Activated CD4-positive, alpha-beta T cell treated with anti-CD3 and anti-CD28 coated beads, Interleukin-2, amount 10 ng/mL, durations not matched to agents 24 days and 14 days (primary cell): ENCODE measurements around the gene FUT8. TPM values are rescaled to one million over a fixed set of nuclear protein-coding genes. Genes with fewer than 3 reads are reported as not detected.

Experiments used
- DNase-seq: peaks from one replicate; pipeline ENCODE4 v3.0.0; 2022
- H3K27ac Mint-ChIP-seq: one replicate; pipeline ENCODE4 v1.8.0; 2022; ENCODE audit warnings: mild to moderate bottlenecking, mixed read lengths
- H3K27me3 Mint-ChIP-seq: one replicate; pipeline ENCODE4 v1.8.0; 2022; ENCODE audit warnings: mixed read lengths
- H3K36me3 Mint-ChIP-seq: one replicate; pipeline ENCODE4 v1.8.0; 2022; ENCODE audit warnings: low read depth, mild to moderate bottlenecking, mixed read lengths
- H3K4me1 Mint-ChIP-seq: one replicate; pipeline ENCODE4 v1.8.0; 2021; ENCODE audit warnings: mixed read lengths
- H3K4me3 Mint-ChIP-seq: one replicate; pipeline ENCODE4 v1.8.0; 2022; ENCODE audit warnings: mild to moderate bottlenecking, moderate library complexity, mixed read lengths
- H3K9me3 Mint-ChIP-seq: one replicate; pipeline ENCODE4 v1.8.0; 2021; ENCODE audit warnings: mixed read lengths
- intact Hi-C: fragments of 100-400 bp; cut with micrococcal nuclease; formaldehyde crosslinking; loops from one replicate; pipeline ENCODE4 v1.15.1; 2023
- total RNA-seq: library from RNA; stranded (reverse); gene quantifications from 2 replicates; pipeline ENCODE4 v1.2.3, GENCODE V29; 2022

FUT8 gene
- total RNA-seq, 1 donor from 2014 or later: 137 TPM

GRCh38 chr14:65718629-65719028 is 306.1 kb downstream of the FUT8 start:
- peaks cover 73% of the 10 kb centered on the region for H3K36me3 Mint-ChIP-seq
- H3K27ac Mint-ChIP-seq: no peak overlapping the region
- H3K4me3 Mint-ChIP-seq: no peak overlapping the region
- peaks cover 19% of the 10 kb centered on the region for H3K4me1 Mint-ChIP-seq
- intact Hi-C loops: no loop called here
- no peak for DNase-seq
- no peaks in the 10 kb centered on the region for H3K27me3 Mint-ChIP-seq
- peaks cover 36% of the 10 kb centered on the region for H3K9me3 Mint-ChIP-seq

- Mint-ChIP-seq H3K4me1 (peaks cover 24% of the 10 kb centered on the region), H3K4me3 (no peak overlapping the region), H3K9me3 (peaks cover 24% of the 10 kb centered on the region), H3K27ac (no peak overlapping the region), H3K36me3 (peaks cover 73% of the 10 kb centered on the region), H3K27me3 (no peaks in the 10 kb centered on the region)
- no peak for DNase-seq
- intact Hi-C loops: no loop called here
These were observed 307.6 kb downstream of the FUT8 start for GRCh38 chr14:65720171-65720570.

GRCh38 chr14:65720743-65721142 is 308.2 kb downstream of the FUT8 start:
- no peak overlapping the region for H3K4me3 Mint-ChIP-seq
- no peak overlapping the region for H3K27ac Mint-ChIP-seq
- no peaks in the 10 kb centered on the region for H3K27me3 Mint-ChIP-seq
- peaks cover 72% of the 10 kb centered on the region for H3K36me3 Mint-ChIP-seq
- H3K4me1 Mint-ChIP-seq: peaks cover 24% of the 10 kb centered on the region
- H3K9me3 Mint-ChIP-seq: peaks cover 20% of the 10 kb centered on the region
- no peak for DNase-seq
- intact Hi-C loops: no loop called here

- peak overlapping the region; percentile 72 for H3K4me3 Mint-ChIP-seq
- peak overlapping the region; percentile 35 for H3K27ac Mint-ChIP-seq
These were observed 310.8 kb downstream of the FUT8 start for GRCh38 chr14:65723348-65723747.

GRCh38 chr14:65728604-65729003 is 316.1 kb downstream of the FUT8 start:
- Mint-ChIP-seq H3K27ac (no peak overlapping the region), H3K4me3 (no peak overlapping the region), H3K36me3 (peaks cover 57% of the 10 kb centered on the region), H3K4me1 (peaks cover 18% of the 10 kb centered on the region), H3K9me3 (peaks cover 4% of the 10 kb centered on the region), H3K27me3 (no peaks in the 10 kb centered on the region)
- intact Hi-C loops: no loop called here
- DNase-seq: no peak

More at GRCh38 chr14:65723348-65723747, 310.8 kb downstream of the FUT8 start:
- Mint-ChIP-seq H3K9me3 (peaks cover 17% of the 10 kb centered on the region), H3K4me1 (peaks cover 24% of the 10 kb centered on the region), H3K36me3 (peaks cover 80% of the 10 kb centered on the region), H3K27me3 (no peaks in the 10 kb centered on the region)
- no peak for DNase-seq
- intact Hi-C loops: no loop called here

- Mint-ChIP-seq H3K4me1 (peaks cover 16% of the 10 kb centered on the region), H3K4me3 (no peak overlapping the region), H3K9me3 (peaks cover 4% of the 10 kb centered on the region), H3K27ac (no peak overlapping the region), H3K36me3 (peaks cover 60% of the 10 kb centered on the region), H3K27me3 (no peaks in the 10 kb centered on the region)
- intact Hi-C loops: no loop called here
- no peak for DNase-seq
These were observed 317.0 kb downstream of the FUT8 start for GRCh38 chr14:65729566-65729965.

GRCh38 chr14:65731933-65732506 is 319.5 kb downstream of the FUT8 start:
- Mint-ChIP-seq H3K27ac (peak overlapping the region; percentile 84), H3K36me3 (peaks cover 51% of the 10 kb centered on the region), H3K4me1 (peaks cover 14% of the 10 kb centered on the region), H3K27me3 (no peaks in the 10 kb centered on the region), H3K4me3 (peak overlapping the region; percentile 68), H3K9me3 (peaks cover 7% of the 10 kb centered on the region)
- DNase-seq: peak; percentile 81
- intact Hi-C loops: loop anchor here (1.0 to 10.0 kb wide), 2 partner anchors 28 to 223 kb away; no protein-coding TSS in a partner anchor

- H3K9me3 Mint-ChIP-seq: peaks cover 3% of the 10 kb centered on the region
- intact Hi-C loops: loop anchor here (10.0 kb wide), 1 partner anchor 216 kb away; no protein-coding TSS in a partner anchor
These were observed 325.8 kb downstream of the FUT8 start for GRCh38 chr14:65738339-65738738.

GRCh38 chr14:65745396-65746190 is 333.1 kb downstream of the FUT8 start:
- H3K27ac Mint-ChIP-seq: no peak overlapping the region
- H3K36me3 Mint-ChIP-seq: peaks cover 30% of the 10 kb centered on the region
- intact Hi-C loops: no loop called here
- DNase-seq: no peak
- H3K9me3 Mint-ChIP-seq: no peaks in the 10 kb centered on the region
- no peak overlapping the region for H3K4me3 Mint-ChIP-seq
- no peaks in the 10 kb centered on the region for H3K27me3 Mint-ChIP-seq
- H3K4me1 Mint-ChIP-seq: no peaks in the 10 kb centered on the region

More at GRCh38 chr14:65738339-65738738, 325.8 kb downstream of the FUT8 start:
- no peaks in the 10 kb centered on the region for H3K27me3 Mint-ChIP-seq
- DNase-seq: no peak
- no peak overlapping the region for H3K4me3 Mint-ChIP-seq
- H3K36me3 Mint-ChIP-seq: peaks cover 43% of the 10 kb centered on the region
- H3K27ac Mint-ChIP-seq: no peak overlapping the region
- no peaks in the 10 kb centered on the region for H3K4me1 Mint-ChIP-seq

- Mint-ChIP-seq H3K36me3 (peaks cover 14% of the 10 kb centered on the region), H3K27ac (no peak overlapping the region), H3K27me3 (no peaks in the 10 kb centered on the region), H3K4me3 (no peak overlapping the region), H3K4me1 (no peaks in the 10 kb centered on the region), H3K9me3 (no peaks in the 10 kb centered on the region)
- intact Hi-C loops: no loop called here
- DNase-seq: no peak
These were observed 336.3 kb downstream of the FUT8 start for GRCh38 chr14:65748796-65749195.

GRCh38 chr14:65749287-65749686 is 336.8 kb downstream of the FUT8 start:
- Mint-ChIP-seq H3K9me3 (no peaks in the 10 kb centered on the region), H3K4me1 (no peaks in the 10 kb centered on the region), H3K27ac (no peak overlapping the region), H3K36me3 (peaks cover 11% of the 10 kb centered on the region), H3K27me3 (no peaks in the 10 kb centered on the region), H3K4me3 (no peak overlapping the region)
- intact Hi-C loops: no loop called here
- DNase-seq: no peak

- DNase-seq: no peak
- Mint-ChIP-seq H3K4me1 (no peaks in the 10 kb centered on the region), H3K27me3 (no peaks in the 10 kb centered on the region), H3K4me3 (no peak overlapping the region), H3K27ac (no peak overlapping the region), H3K9me3 (no peaks in the 10 kb centered on the region), H3K36me3 (peaks cover 7% of the 10 kb centered on the region)
- intact Hi-C loops: no loop called here
These were observed 338.4 kb downstream of the FUT8 start for GRCh38 chr14:65750906-65751305.

- DNase-seq: no peak
- H3K9me3 Mint-ChIP-seq: no peaks in the 10 kb centered on the region
- intact Hi-C loops: no loop called here
- H3K27ac Mint-ChIP-seq: no peak overlapping the region
- no peaks in the 10 kb centered on the region for H3K27me3 Mint-ChIP-seq
- H3K36me3 Mint-ChIP-seq: peaks cover 7% of the 10 kb centered on the region
- no peak overlapping the region for H3K4me3 Mint-ChIP-seq
- H3K4me1 Mint-ChIP-seq: no peaks in the 10 kb centered on the region
These were observed 339.0 kb downstream of the FUT8 start for GRCh38 chr14:65751510-65751909.

- H3K4me3 Mint-ChIP-seq: no peak overlapping the region
- no peak for DNase-seq
- no peaks in the 10 kb centered on the region for H3K27me3 Mint-ChIP-seq
- H3K36me3 Mint-ChIP-seq: no peaks in the 10 kb centered on the region
- no peak overlapping the region for H3K27ac Mint-ChIP-seq
- no peaks in the 10 kb centered on the region for H3K9me3 Mint-ChIP-seq
- intact Hi-C loops: no loop called here
- H3K4me1 Mint-ChIP-seq: no peaks in the 10 kb centered on the region
These were observed 340.5 kb downstream of the FUT8 start for GRCh38 chr14:65753061-65753460.
